HG03039 (cell line): ENCODE measurements around the gene SLC14A1.
"Not testable (repeated sequence)": the region's sequence is repeated elsewhere in the genome, so short reads cannot be mapped to it uniquely, and the experiment has no call there.

Experiments used
- ATAC-seq: cut with Tn5 transposase; IDR thresholded peaks from one replicate; pipeline ENCODE4 v1.9.1; 2021; ENCODE audit warnings: mild to moderate bottlenecking, moderate library complexity; ENCODE audit not compliant: unreplicated experiment

The SLC14A1 gene

GRCh38 chr18:45753286-45753685 is 29.3 kb downstream of the SLC14A1 start:
- no peak for ATAC-seq

GRCh38 chr18:45755934-45756333 is 32.0 kb downstream of the SLC14A1 start:
- ATAC-seq: no peak

GRCh38 chr18:45757005-45757404 is 33.0 kb downstream of the SLC14A1 start:
- no peak for ATAC-seq

- ATAC-seq: not testable (repeated sequence)
Observed at GRCh38 chr18:45757644-45758043, 33.7 kb downstream of the SLC14A1 start.

- no peak for ATAC-seq
Observed at GRCh38 chr18:45760462-45761036, 36.6 kb downstream of the SLC14A1 start.

GRCh38 chr18:45761512-45762114 is 37.6 kb downstream of the SLC14A1 start:
- ATAC-seq: no peak

- ATAC-seq: no peak
Observed at GRCh38 chr18:45764000-45764686, 40.2 kb downstream of the SLC14A1 start.

GRCh38 chr18:45765796-45766195 is 41.8 kb downstream of the SLC14A1 start:
- ATAC-seq: no peak

- ATAC-seq: no peak
Observed at GRCh38 chr18:45771587-45772480, 47.9 kb downstream of the SLC14A1 start.

- ATAC-seq: no peak
Observed at GRCh38 chr18:45774065-45774521, 50.1 kb downstream of the SLC14A1 start.

GRCh38 chr18:45775241-45775676 is 51.3 kb downstream of the SLC14A1 start:
- no peak for ATAC-seq

GRCh38 chr18:45775743-45776142 is 51.8 kb downstream of the SLC14A1 start:
- ATAC-seq: no peak

GRCh38 chr18:45777393-45777792 is 53.4 kb downstream of the SLC14A1 start:
- no peak for ATAC-seq

- no peak for ATAC-seq
Observed at GRCh38 chr18:45780568-45780967, 56.6 kb downstream of the SLC14A1 start.

- no peak for ATAC-seq
Observed at GRCh38 chr18:45782662-45783061, 58.7 kb downstream of the SLC14A1 start.

- no peak for ATAC-seq
Observed at GRCh38 chr18:45783097-45784075, 59.4 kb downstream of the SLC14A1 start.

- ATAC-seq: no peak
Observed at GRCh38 chr18:45785134-45785533, 61.2 kb downstream of the SLC14A1 start.

GRCh38 chr18:45786941-45787340 is 63.0 kb downstream of the SLC14A1 start:
- ATAC-seq: no peak

GRCh38 chr18:45787346-45787745 is 63.4 kb downstream of the SLC14A1 start:
- ATAC-seq: no peak

- ATAC-seq: no peak
Observed at GRCh38 chr18:45788861-45789260, 64.9 kb downstream of the SLC14A1 start.
